Loucy (cell line): ENCODE data around the gene NAALADL2.

Experiments used
- CTCF ChIP-seq: fragments of 200-600 bp; sonication (generic); conservative IDR thresholded peaks from 2 replicates; pipeline ENCODE4 v1.5.1; 2014; ENCODE audit warnings: mild to moderate bottlenecking, antibody characterized with exemption, low read length
- EZH2phosphoT487 ChIP-seq: fragments of 200-600 bp; IDR thresholded peaks from 2 replicates; pipeline ENCODE4 v1.6.1; 2018; ENCODE audit warnings: antibody characterized with exemption, mild to moderate bottlenecking, moderate library complexity, borderline replicate concordance

DNA sequence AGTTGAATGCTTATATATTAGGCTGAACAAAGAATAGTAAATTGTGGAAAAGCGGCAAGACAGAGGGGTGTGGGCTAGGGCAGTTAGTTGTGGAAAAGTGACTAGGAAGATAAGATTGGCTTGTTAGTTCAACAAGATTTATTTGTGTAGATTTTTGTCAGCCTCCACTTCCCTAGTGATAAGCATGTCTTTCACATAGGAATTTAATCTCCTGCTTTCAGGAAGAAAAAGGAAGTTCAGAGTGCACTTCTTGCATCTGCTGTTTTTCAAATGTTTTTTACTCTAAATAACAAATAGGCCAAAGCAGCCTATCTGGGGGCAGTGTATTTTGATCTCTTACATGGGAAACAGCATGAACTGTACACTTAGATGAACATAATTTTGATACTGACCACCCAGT is 919.9 kb downstream of the NAALADL2 start:
- TF ChIP-seq CTCF = no peak
- TF ChIP-seq EZH2phosphoT487 = no peak
